Activated CD8-positive, alpha-beta memory T cell treated with anti-CD3 and anti-CD28 coated beads, Interleukin-2, amount 50 U/mL, for 1 hour (primary cell): Measurements from ENCODE around the gene RPS3.

Experiments used
- DNase-seq: peaks from one replicate; pipeline ENCODE4 v3.0.0-alpha.2; 2020; ENCODE audit errors: extremely low read depth

The RPS3 gene

GRCh38 chr11:75434886-75435570 lies 35.7 kb downstream of the RPS3 start:
- DNase-seq = no peak

- DNase-seq = no peak
These were observed 36.2 kb downstream of the RPS3 start for GRCh38 chr11:75435571-75435925.

- DNase-seq = no peak
These were observed 37.5 kb downstream of the RPS3 start for GRCh38 chr11:75436806-75437205.

- no peak for DNase-seq
These were observed 38.8 kb downstream of the RPS3 start for GRCh38 chr11:75437966-75438659.

- no peak for DNase-seq
These were observed 39.7 kb downstream of the RPS3 start for GRCh38 chr11:75439026-75439425.

- no peak for DNase-seq
These were observed 40.3 kb downstream of the RPS3 start for GRCh38 chr11:75439495-75440120.

- DNase-seq = no peak
These were observed 41.9 kb downstream of the RPS3 start for GRCh38 chr11:75440960-75441803.

- DNase-seq = no peak
These were observed 42.5 kb downstream of the RPS3 start for GRCh38 chr11:75441804-75442132.

GRCh38 chr11:75442161-75442885 lies 43.0 kb downstream of the RPS3 start:
- DNase-seq = no peak

- DNase-seq = no peak
These were observed 43.7 kb downstream of the RPS3 start for GRCh38 chr11:75443043-75443442.

- no peak for DNase-seq
These were observed 46.1 kb downstream of the RPS3 start for GRCh38 chr11:75445315-75445953.

GRCh38 chr11:75447415-75447814 lies 48.1 kb downstream of the RPS3 start:
- DNase-seq = no peak

GRCh38 chr11:75449271-75449670 lies 50.0 kb downstream of the RPS3 start:
- DNase-seq = no peak

- DNase-seq = no peak
These were observed 50.5 kb downstream of the RPS3 start for GRCh38 chr11:75449776-75450175.

GRCh38 chr11:75450236-75450635 lies 50.9 kb downstream of the RPS3 start:
- DNase-seq = no peak

- no peak for DNase-seq
These were observed 51.8 kb downstream of the RPS3 start for GRCh38 chr11:75450826-75451821.

GRCh38 chr11:75453916-75454655 lies 54.8 kb downstream of the RPS3 start:
- no peak for DNase-seq

- DNase-seq = no peak
These were observed 55.7 kb downstream of the RPS3 start for GRCh38 chr11:75454987-75455386.
